Measurements from ENCODE around the gene RGMA. TPM values are rescaled to one million over a fixed set of nuclear protein-coding genes. Genes with fewer than 3 reads are reported as not detected.

Gene RGMA
- total and polyA plus RNA-seq, 2 donors (not counting 1 experiment from before 2014, with no cell fraction given) = not detected

DNA sequence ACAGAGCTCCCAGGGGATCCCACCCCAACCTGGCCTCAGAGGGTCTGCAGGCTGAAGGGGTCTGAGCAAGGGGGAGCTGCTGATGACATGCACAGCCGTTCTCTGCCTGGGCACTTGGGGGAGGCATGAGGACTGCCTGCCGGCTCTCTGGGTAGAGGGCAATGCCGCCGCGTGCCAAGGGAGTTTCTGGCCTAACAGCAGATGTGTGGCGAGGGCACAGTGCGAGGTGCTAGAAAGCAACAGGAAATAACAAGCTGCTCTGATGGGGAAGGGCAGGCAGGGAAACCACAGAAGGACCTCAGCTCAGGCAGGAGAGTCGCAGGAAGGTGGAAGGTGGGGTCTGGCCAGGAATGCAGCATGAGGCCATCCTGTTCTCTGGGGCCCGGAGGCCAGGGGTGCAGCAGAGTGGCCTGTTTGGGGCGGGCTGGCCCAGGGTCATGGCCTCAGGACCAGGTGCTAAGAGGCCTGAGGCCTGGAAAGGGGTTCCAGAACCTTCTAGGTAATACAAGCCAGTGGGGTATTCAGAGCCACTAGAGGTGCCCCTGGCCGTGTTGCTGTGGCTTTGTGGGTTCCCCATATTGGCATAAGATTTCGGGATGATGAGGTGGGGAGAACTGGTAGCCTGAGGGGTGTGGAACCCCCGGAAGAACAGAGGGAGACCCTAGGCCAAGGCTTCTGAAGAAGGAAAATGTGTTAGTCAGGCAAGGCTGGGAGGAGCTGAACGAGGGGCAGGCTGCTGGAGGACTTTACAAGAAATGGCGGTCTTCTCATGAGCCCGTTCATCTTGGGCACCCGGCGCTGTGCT lies 41.2 kb downstream of the RGMA start:
- H3K9me3 ChIP-seq (ENCODE audit: control extremely low read depth in 1 of 3, control insufficient read depth in 2 of 3, insufficient read depth in 1 of 3, low read length in 2 of 3) = peaks cover 0 to 15% (median 4%) of the 10 kb centered on the region in 3 donors
- no peaks in the 10 kb centered on the region for H3K36me3 ChIP-seq (replicated peaks in 1 of 2; ENCODE audit: control extremely low read depth in 1 of 2, control insufficient read depth in 1 of 2, extremely low read depth in 1 of 2, insufficient read depth in 2 of 2, low read length in 1 of 2)
- ChIA-PET CTCF (interaction anchor here (0.6 kb wide), 1 partner anchor 250 kb away, joined by 3 read pairs; no protein-coding TSS in a partner anchor), POLR2A (no interaction called here)
- H3K9ac ChIP-seq (ENCODE audit: low read length) = no peak overlapping the region
- peaks cover 2% of the 10 kb centered on the region for H3K9me3 Mint-ChIP-seq (ENCODE audit: insufficient read depth)
- H3K79me2 ChIP-seq (ENCODE audit: control insufficient read depth, insufficient read depth, low read length) = no peaks in the 10 kb centered on the region
- intact Hi-C loops (cut with micrococcal nuclease) = no loop called here
- H3K27ac ChIP-seq (ENCODE audit: low read length in 2 of 2) = no peak overlapping the region
- ATAC-seq (ENCODE audit: low read depth) = no peak
- H3K27me3 ChIP-seq (replicated peaks in 1 of 4; ENCODE audit: control extremely low read depth in 1 of 4, control insufficient read depth in 3 of 4, insufficient read depth in 4 of 4, low read length in 3 of 4) = peaks cover 0 to 14% (median 0%) of the 10 kb centered on the region in 4 experiments
- peaks cover 7% of the 10 kb centered on the region for H3K4me1 Mint-ChIP-seq
- peaks cover 28% of the 10 kb centered on the region for H3K27me3 Mint-ChIP-seq
- H3K4me3 ChIP-seq (ENCODE audit: control extremely low read depth in 1 of 5, extremely low read depth in 1 of 5, insufficient read depth in 1 of 5, low read depth in 2 of 5, low read length in 4 of 5) = no peak overlapping the region
- no peak overlapping the region for H3K27ac Mint-ChIP-seq
- H3K4me1 ChIP-seq (ENCODE audit: control insufficient read depth in 2 of 2, insufficient read depth in 2 of 2, low read length in 2 of 2) = peaks cover 6 to 8% of the 10 kb centered on the region in 2 donors
- WGBS (ENCODE audit: insufficient coverage) = 37% methylated on average over 18 of the region's 18 CpGs
- no peak for DNase-seq
- TF ChIP-seq CTCF (IDR thresholded peaks at IDR 0.05) = no peak
- TF ChIP-seq EZH2 (IDR thresholded peaks at IDR 0.05; ENCODE audit: borderline replicate concordance, insufficient read depth, low read depth, low read length, poor library complexity, severe bottlenecking) = no peak
- peak overlapping the region; percentile 35 for H3K4me2 ChIP-seq (replicated peaks; ENCODE audit: low read depth, low read length, poor library complexity, severe bottlenecking)
- no peak overlapping the region for H3K4me3 Mint-ChIP-seq
- H4K20me1 ChIP-seq (ENCODE audit: control insufficient read depth, insufficient read depth, low read length, poor library complexity, severe bottlenecking) = no peaks in the 10 kb centered on the region
- H2AFZ ChIP-seq (ENCODE audit: insufficient read depth, low read depth, low read length, poor library complexity, severe bottlenecking) = peak overlapping the region; percentile 22

GRCh38 chr15:93046721-93047120 lies 42.3 kb downstream of the RGMA start:
- Histone ChIP-seq H3K79me2 (ENCODE audit: control insufficient read depth, insufficient read depth, low read length) (no peaks in the 10 kb centered on the region), H3K27me3 (replicated peaks in 1 of 4; ENCODE audit: control extremely low read depth in 1 of 4, control insufficient read depth in 3 of 4, insufficient read depth in 4 of 4, low read length in 3 of 4) (peaks cover 0 to 16% (median 0%) of the 10 kb centered on the region in 4 experiments), H3K9me3 (ENCODE audit: control extremely low read depth in 1 of 3, control insufficient read depth in 2 of 3, insufficient read depth in 1 of 3, low read length in 2 of 3) (peaks cover 0 to 15% (median 4%) of the 10 kb centered on the region in 3 donors), H3K4me1 (ENCODE audit: control insufficient read depth in 2 of 2, insufficient read depth in 2 of 2, low read length in 2 of 2) (peaks cover 6 to 8% of the 10 kb centered on the region in 2 donors), H4K20me1 (ENCODE audit: control insufficient read depth, insufficient read depth, low read length, poor library complexity, severe bottlenecking) (no peaks in the 10 kb centered on the region), H3K4me2 (replicated peaks; ENCODE audit: low read depth, low read length, poor library complexity, severe bottlenecking) (no peak overlapping the region), H3K36me3 (replicated peaks in 1 of 2; ENCODE audit: control extremely low read depth in 1 of 2, control insufficient read depth in 1 of 2, extremely low read depth in 1 of 2, insufficient read depth in 2 of 2, low read length in 1 of 2) (no peaks in the 10 kb centered on the region), H3K27ac (ENCODE audit: low read length in 2 of 2) (no peak overlapping the region), H2AFZ (ENCODE audit: insufficient read depth, low read depth, low read length, poor library complexity, severe bottlenecking) (no peak overlapping the region), H3K4me3 (ENCODE audit: control extremely low read depth in 1 of 5, extremely low read depth in 1 of 5, insufficient read depth in 1 of 5, low read depth in 2 of 5, low read length in 4 of 5) (no peak overlapping the region), H3K9ac (ENCODE audit: low read length) (no peak overlapping the region)
- intact Hi-C loops (cut with micrococcal nuclease) = no loop called here
- TF ChIP-seq CTCF (IDR thresholded peaks at IDR 0.05) = no peak
- Mint-ChIP-seq H3K4me3 (no peak overlapping the region), H3K9me3 (ENCODE audit: insufficient read depth) (peaks cover 2% of the 10 kb centered on the region), H3K4me1 (peaks cover 7% of the 10 kb centered on the region), H3K27ac (no peak overlapping the region), H3K27me3 (peaks cover 31% of the 10 kb centered on the region)
- ChIA-PET POLR2A (no interaction called here), CTCF (no interaction called here)
- DNase-seq (no peak), ATAC-seq (ENCODE audit: low read depth) (no peak)
- 78% methylated on average over 6 of the region's 7 CpGs for WGBS (ENCODE audit: insufficient coverage)
